Measurements from ENCODE around the gene C1orf53.

- TF ChIP-seq CTCF (IDR thresholded peaks at IDR 0.05), result no peak
- no peak for TF ChIP-seq POLR2A (IDR thresholded peaks at IDR 0.05)
Observed at GRCh38 chr1:197923038-197923437, 20.6 kb downstream of the C1orf53 start.

All from uterus (tissue), 2 donors.